ENCODE results near the gene OSBPL7. TPM values are rescaled to one million over a fixed set of nuclear protein-coding genes. Genes with fewer than 3 reads are reported as not detected.

Gene OSBPL7
- polyA plus RNA-seq, 2 of the 4 experiments (the other 2 are of a cell fraction): 7.0 to 15.4 TPM

GRCh38 chr17:47778184-47778635 is 43.4 kb downstream of the OSBPL7 start:
- FAIRE-seq (no peak), DNase-seq (ENCODE audit: low read depth in 1 of 2, low spot score in 1 of 2) (no peak), ATAC-seq (no peak)
- no peak for TF ChIP-seq NR3C1 (IDR thresholded peaks at IDR 0.05)
- no peak for TF ChIP-seq JUN (IDR thresholded peaks at IDR 0.05)
- TF ChIP-seq MAFK (IDR thresholded peaks at IDR 0.05; ENCODE audit: partially characterized antibody): no peak
- TF ChIP-seq HOXA7 (CRISPR knock-in tag; IDR thresholded peaks at IDR 0.05): no peak
- no peak for TF ChIP-seq EP300 (IDR thresholded peaks at IDR 0.05)
- no peak for TF ChIP-seq HMGXB4 (CRISPR knock-in tag; IDR thresholded peaks at IDR 0.05; ENCODE audit: borderline replicate concordance)
- no peak for TF ChIP-seq ZC3H11A (IDR thresholded peaks at IDR 0.05)
- TF ChIP-seq ESRRA (IDR thresholded peaks at IDR 0.05; ENCODE audit: borderline replicate concordance, low read length): no peak
- no peak for TF ChIP-seq PBX3 (IDR thresholded peaks at IDR 0.05)
- no peak for TF ChIP-seq MAX (IDR thresholded peaks at IDR 0.05)
- TF ChIP-seq SMC3 (IDR thresholded peaks at IDR 0.05): no peak
- no peak for TF ChIP-seq E2F6 (IDR thresholded peaks at IDR 0.05; ENCODE audit: borderline replicate concordance, low read depth)
- TF ChIP-seq USF2 (IDR thresholded peaks at IDR 0.05): no peak
- TF ChIP-seq GATA3 (IDR thresholded peaks at IDR 0.05; ENCODE audit: borderline replicate concordance): no peak
- TF ChIP-seq MAZ (IDR thresholded peaks at IDR 0.05; ENCODE audit: borderline replicate concordance, low read depth, low read length): no peak
- WGBS (ENCODE audit: missing lambda C conversion rate): 77% methylated on average over 29 of the region's 45 CpGs
- ChIA-PET POLR2A (no interaction called here), CTCF (interaction anchor here (0.6 to 2.3 kb wide), 7 partner anchors 9 to 52 kb away, joined by 3 to 11 read pairs (median 3); no protein-coding TSS in a partner anchor)
- Histone ChIP-seq H3K9me3 (peaks cover 3% of the 10 kb centered on the region; the same call in 2 of the 3 replicates), H3K4me1 (no peaks in the 10 kb centered on the region), H3K4me2 (no peak overlapping the region), H3K4me3 (no peak overlapping the region), H3K27ac (no peak overlapping the region)

- TF ChIP-seq ZSCAN20 (CRISPR knock-in tag; IDR thresholded peaks at IDR 0.05) (no peak), RAD21 (conservative IDR thresholded peaks at IDR 0.05 in 1 of 2, IDR thresholded peaks at IDR 0.05 in 1 of 2) (peak; percentile 65 to 71), SMC3 (IDR thresholded peaks at IDR 0.05) (peak; percentile 82), CTCF (IDR thresholded peaks at IDR 0.05) (peak; percentile 83), FOSL2 (IDR thresholded peaks at IDR 0.05) (no peak), FOSL2 (CRISPR knock-in tag; IDR thresholded peaks at IDR 0.05) (no peak), ZFP36 (IDR thresholded peaks at IDR 0.05; ENCODE audit: borderline replicate concordance, partially characterized antibody) (no peak)
- DNase-seq (ENCODE audit: low read depth in 1 of 2, low spot score in 1 of 2): peak; percentile 71 to 78
- POLR2A ChIA-PET: no interaction called here
- no peak overlapping the region for H3K4me2 ChIP-seq
- peak; percentile 98 for FAIRE-seq
- WGBS (ENCODE audit: missing lambda C conversion rate): 28% methylated on average over 13 of the region's 14 CpGs
- no peaks in the 10 kb centered on the region for H3K4me1 ChIP-seq
- H3K4me3 ChIP-seq: no peak overlapping the region
- peak; percentile 82 to 94 for ATAC-seq
- H3K9me3 ChIP-seq: peaks cover 4% of the 10 kb centered on the region; the same call in 2 of the 3 replicates
- H3K27ac ChIP-seq: no peak overlapping the region
- CTCF ChIA-PET: interaction anchor here (0.5 to 3.2 kb wide), 22 partner anchors 9 to 170 kb away, joined by 3 to 21 read pairs (median 4); no protein-coding TSS in a partner anchor
Observed at GRCh38 chr17:47776330-47777197, 45.0 kb downstream of the OSBPL7 start.
